Measurements from ENCODE around the gene FEZ2.

DNA sequence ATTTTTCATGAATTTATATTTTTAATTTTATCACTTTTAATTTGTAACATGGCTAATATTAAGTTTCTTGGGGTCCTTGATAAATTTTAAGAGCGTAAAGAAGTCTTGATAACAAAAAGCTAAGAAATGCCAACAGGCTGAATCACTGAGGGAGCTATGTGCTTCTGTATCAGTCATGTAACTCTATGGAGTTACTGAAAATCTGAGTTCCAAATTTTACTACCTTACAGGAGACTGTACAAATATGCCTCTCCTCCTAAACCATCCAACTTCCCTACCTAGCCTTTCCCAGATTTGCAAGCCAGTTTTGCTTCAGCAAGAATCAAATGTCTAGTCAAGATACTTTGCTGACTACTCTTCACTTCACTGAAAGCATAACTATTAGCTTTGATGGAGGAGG lies 35.7 kb downstream of the FEZ2 start:
- TF ChIP-seq, protein P1, sequence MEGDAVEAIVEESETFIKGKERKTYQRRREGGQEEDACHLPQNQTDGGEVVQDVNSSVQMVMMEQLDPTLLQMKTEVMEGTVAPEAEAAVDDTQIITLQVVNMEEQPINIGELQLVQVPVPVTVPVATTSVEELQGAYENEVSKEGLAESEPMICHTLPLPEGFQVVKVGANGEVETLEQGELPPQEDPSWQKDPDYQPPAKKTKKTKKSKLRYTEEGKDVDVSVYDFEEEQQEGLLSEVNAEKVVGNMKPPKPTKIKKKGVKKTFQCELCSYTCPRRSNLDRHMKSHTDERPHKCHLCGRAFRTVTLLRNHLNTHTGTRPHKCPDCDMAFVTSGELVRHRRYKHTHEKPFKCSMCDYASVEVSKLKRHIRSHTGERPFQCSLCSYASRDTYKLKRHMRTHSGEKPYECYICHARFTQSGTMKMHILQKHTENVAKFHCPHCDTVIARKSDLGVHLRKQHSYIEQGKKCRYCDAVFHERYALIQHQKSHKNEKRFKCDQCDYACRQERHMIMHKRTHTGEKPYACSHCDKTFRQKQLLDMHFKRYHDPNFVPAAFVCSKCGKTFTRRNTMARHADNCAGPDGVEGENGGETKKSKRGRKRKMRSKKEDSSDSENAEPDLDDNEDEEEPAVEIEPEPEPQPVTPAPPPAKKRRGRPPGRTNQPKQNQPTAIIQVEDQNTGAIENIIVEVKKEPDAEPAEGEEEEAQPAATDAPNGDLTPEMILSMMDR (IDR thresholded peaks at IDR 0.05; ENCODE audit: low read depth, low read length): no peak
- no peak for TF ChIP-seq POLR2A (IDR thresholded peaks at IDR 0.05; ENCODE audit: extremely low read depth, insufficient read length)

Data from NB4 (cell line).